Tibial artery (tissue), 4 donors: Measurements from ENCODE around the gene IL3RA.
"Not testable (repeated sequence)": the region's sequence is repeated elsewhere in the genome, so short reads cannot be mapped to it uniquely, and the experiment has no call there.

Experiments used
- DNase-seq, 2 donors: peaks; one replicate each; pipeline ENCODE4 v3.0.0-alpha.2; 2019
- H3K27ac ChIP-seq, 2 donors: fragments of 200-600 bp; sonication (generic) in 1 of 2; 1 replicate in 1 of 2; 2 replicates in 1 of 2; pipeline ENCODE4 v1.5.1; 2018 to 2019; ENCODE audit warnings: mild to moderate bottlenecking in 1 of 2
- H3K27me3 ChIP-seq, 2 donors: fragments of 200-600 bp; sonication (generic) in 1 of 2; one replicate each; pipeline versions ENCODE4 v1.5.1 to v1.6.0; 2016 to 2019
- H3K36me3 ChIP-seq, 3 donors: fragments of 200-600 bp; sonication (generic) in 2 of 3; one replicate each; pipeline ENCODE4 v1.5.1; 2016 to 2019; ENCODE audit warnings: mild to moderate bottlenecking in 2 of 3
- H3K4me1 ChIP-seq, 4 donors: fragments of 200-600 bp; sonication (generic) in 2 of 4; 1 replicate in 3 of 4; 2 replicates in 1 of 4; pipeline ENCODE4 v1.5.1; 2016 to 2019
- H3K4me3 ChIP-seq, 2 donors: fragments of 200-600 bp; sonication (generic) in 1 of 2; 1 replicate in 1 of 2; 2 replicates in 1 of 2; pipeline ENCODE4 v1.5.1; 2018 to 2019; ENCODE audit warnings: mild to moderate bottlenecking in 2 of 2
- H3K9me3 ChIP-seq, 3 donors: fragments of 200-600 bp; sonication (generic) in 1 of 3; one replicate each; pipeline ENCODE4 v1.5.1; 2016 to 2019
- CTCF ChIP-seq, 2 experiments: fragments of 200-600 bp in 1 of 2; fragments of 450-650 bp in 1 of 2; IDR thresholded peaks; one replicate each; pipeline ENCODE4 v1.5.1; 2017 to 2019; ENCODE audit warnings: antibody characterized with exemption in 2 of 2, mild to moderate bottlenecking in 1 of 2, moderate library complexity in 1 of 2
- intact Hi-C: fragments of 100-400 bp; cut with DNase I; formaldehyde crosslinking; loops from one replicate; pipeline ENCODE4 v1.15.0; 2023; ENCODE audit warnings: low total_unique reads

IL3RA gene

GRCh38 chrX:1323315-1323714 is 13.3 kb upstream of the IL3RA start:
- H3K4me1 ChIP-seq, result no peaks in the 10 kb centered on the region
- H3K9me3 ChIP-seq, result no peaks in the 10 kb centered on the region
- H3K4me3 ChIP-seq, result no peak overlapping the region
- peaks cover 0 to 22% of the 10 kb centered on the region in 2 donors for H3K27me3 ChIP-seq
- H3K27ac ChIP-seq, result no peak overlapping the region
- H3K36me3 ChIP-seq, result no peaks in the 10 kb centered on the region
- intact Hi-C loops, result no loop called here
- DNase-seq, result no peak
- TF ChIP-seq CTCF (IDR thresholded peaks at IDR 0.05), result no peak

GRCh38 chrX:1325515-1326116 is 11.0 kb upstream of the IL3RA start:
- Histone ChIP-seq H3K27me3 (peaks cover 0 to 28% of the 10 kb centered on the region in 2 donors), H3K4me1 (no peaks in the 10 kb centered on the region), H3K9me3 (no peaks in the 10 kb centered on the region), H3K27ac (no peak overlapping the region), H3K36me3 (no peaks in the 10 kb centered on the region), H3K4me3 (no peak overlapping the region)
- no peak for DNase-seq
- no peak for TF ChIP-seq CTCF (IDR thresholded peaks at IDR 0.05)
- intact Hi-C loops, result no loop called here

GRCh38 chrX:1327651-1328304 is 8.8 kb upstream of the IL3RA start:
- TF ChIP-seq CTCF (IDR thresholded peaks at IDR 0.05), result no peak
- Histone ChIP-seq H3K9me3 (no peaks in the 10 kb centered on the region), H3K27me3 (peaks cover 0 to 24% of the 10 kb centered on the region in 2 donors), H3K4me1 (no peaks in the 10 kb centered on the region), H3K27ac (no peak overlapping the region), H3K4me3 (no peak overlapping the region), H3K36me3 (no peaks in the 10 kb centered on the region)
- intact Hi-C loops, result no loop called here
- no peak for DNase-seq

DNA sequence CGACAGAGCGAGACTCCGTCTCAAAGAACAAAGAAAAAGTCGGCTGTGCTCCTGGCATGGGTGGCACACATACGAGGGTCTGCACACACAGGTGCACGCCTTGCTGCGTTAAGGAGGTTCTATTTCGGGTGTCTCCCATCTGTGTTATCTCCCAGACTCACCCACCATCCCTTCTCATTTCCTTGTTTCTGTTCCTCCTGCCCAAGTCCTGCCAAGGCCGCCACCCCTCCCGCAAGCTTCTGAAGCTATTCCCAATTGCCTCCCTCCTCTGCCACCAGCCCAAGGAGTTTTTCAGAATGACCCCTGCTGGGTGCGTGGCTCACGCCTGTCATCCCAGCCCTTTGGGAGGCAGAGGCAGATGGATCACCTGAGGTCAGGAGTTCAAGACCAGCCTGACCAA is 6.0 kb upstream of the IL3RA start:
- Histone ChIP-seq H3K27ac (no peak overlapping the region), H3K4me1 (no peaks in the 10 kb centered on the region), H3K36me3 (no peaks in the 10 kb centered on the region), H3K9me3 (no peaks in the 10 kb centered on the region), H3K27me3 (peaks cover 0 to 18% of the 10 kb centered on the region in 2 donors), H3K4me3 (no peak overlapping the region)
- intact Hi-C loops, result no loop called here
- DNase-seq, result no peak
- TF ChIP-seq CTCF (IDR thresholded peaks at IDR 0.05), result no peak

- peaks cover 0 to 14% of the 10 kb centered on the region in 2 donors for H3K27me3 ChIP-seq
- H3K27ac ChIP-seq, DNase-seq, H3K9me3 ChIP-seq, H3K4me3 ChIP-seq, H3K36me3 ChIP-seq, H3K4me1 ChIP-seq, intact Hi-C loops: not testable (repeated sequence)
Measured at GRCh38 chrX:1332433-1332832, 4.2 kb upstream of the IL3RA start.

GRCh38 chrX:1334854-1335253 is 1.7 kb upstream of the IL3RA start:
- TF ChIP-seq CTCF (IDR thresholded peaks at IDR 0.05), result no peak
- Histone ChIP-seq H3K4me1 (peaks cover 0 to 8% (median 2%) of the 10 kb centered on the region in 4 donors), H3K36me3 (no peaks in the 10 kb centered on the region), H3K4me3 (no peak overlapping the region), H3K9me3 (peaks cover 0 to 7% (median 0%) of the 10 kb centered on the region in 3 donors), H3K27me3 (peaks cover 0 to 6% of the 10 kb centered on the region in 2 donors), H3K27ac (no peak overlapping the region)
- intact Hi-C loops, result no loop called here
- DNase-seq, result no peak
